ENCODE measurements around the gene ELAVL2.

DNA sequence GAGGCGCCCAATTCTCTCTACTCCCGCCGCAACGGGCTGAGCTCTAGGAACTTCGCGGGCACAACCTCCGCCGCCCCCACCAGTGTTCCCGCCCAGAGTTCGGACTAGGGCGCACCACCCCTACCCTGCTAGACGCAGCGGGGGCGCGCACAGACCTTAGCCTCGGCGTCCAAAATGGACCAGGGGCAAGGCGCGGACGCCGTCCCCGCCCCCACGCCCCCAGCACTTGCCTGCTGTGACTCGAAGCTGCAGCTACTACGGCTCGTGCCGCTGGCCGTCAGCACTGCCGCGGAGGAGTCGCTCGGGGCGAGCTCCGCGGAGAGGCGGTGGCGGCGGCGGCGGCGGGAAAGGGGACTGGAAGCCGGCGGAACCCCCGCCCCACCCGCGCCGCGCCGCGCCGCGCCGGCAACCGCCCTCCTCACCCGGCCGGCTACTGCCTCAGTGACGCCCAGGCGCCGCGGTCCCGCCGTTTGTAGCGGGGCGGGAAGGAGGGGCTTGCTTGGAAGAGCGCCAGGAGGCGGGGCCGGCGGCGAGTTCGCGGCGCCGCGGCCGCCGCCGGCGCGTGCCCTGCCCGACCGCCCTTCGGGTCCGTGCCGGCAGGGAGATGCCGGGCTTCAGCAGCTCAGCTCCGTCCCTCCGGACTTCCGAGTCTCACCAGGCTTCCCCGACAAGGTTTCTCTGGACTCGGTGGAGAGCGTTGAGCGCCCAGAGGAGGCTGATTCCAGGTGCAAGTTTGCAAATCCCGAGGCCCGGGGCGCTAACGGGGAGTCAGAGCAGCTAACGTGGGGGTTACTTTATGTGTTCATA is 4.5 kb downstream of the ELAVL2 start:
- TF ChIP-seq BHLHE40 (IDR thresholded peaks at IDR 0.05; ENCODE audit: borderline replicate concordance) (no peak), SP1 (IDR thresholded peaks at IDR 0.05) (no peak)
